ENCODE measurements around the gene LDB3.

The LDB3 gene

DNA sequence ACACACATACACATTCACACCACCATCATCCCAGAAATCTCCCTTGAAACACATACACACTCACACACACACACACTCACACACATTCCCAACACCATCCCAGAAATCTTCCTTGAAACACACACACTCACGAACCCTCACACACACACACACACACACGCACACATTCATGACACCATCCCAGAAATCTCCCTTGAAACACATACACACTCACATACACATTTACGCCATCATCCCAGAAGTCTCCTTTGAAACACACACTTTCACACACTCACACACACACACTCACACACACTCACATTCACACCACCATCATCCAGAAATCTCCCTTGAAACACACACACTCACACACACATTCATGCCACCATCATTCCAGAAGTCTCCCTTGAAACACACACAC is 14.3 kb upstream of the LDB3 start:
- TF ChIP-seq, protein P1, sequence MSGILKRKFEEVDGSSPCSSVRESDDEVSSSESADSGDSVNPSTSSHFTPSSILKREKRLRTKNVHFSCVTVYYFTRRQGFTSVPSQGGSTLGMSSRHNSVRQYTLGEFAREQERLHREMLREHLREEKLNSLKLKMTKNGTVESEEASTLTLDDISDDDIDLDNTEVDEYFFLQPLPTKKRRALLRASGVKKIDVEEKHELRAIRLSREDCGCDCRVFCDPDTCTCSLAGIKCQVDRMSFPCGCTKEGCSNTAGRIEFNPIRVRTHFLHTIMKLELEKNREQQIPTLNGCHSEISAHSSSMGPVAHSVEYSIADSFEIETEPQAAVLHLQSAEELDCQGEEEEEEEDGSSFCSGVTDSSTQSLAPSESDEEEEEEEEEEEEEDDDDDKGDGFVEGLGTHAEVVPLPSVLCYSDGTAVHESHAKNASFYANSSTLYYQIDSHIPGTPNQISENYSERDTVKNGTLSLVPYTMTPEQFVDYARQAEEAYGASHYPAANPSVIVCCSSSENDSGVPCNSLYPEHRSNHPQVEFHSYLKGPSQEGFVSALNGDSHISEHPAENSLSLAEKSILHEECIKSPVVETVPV (CRISPR knock-in tag; IDR thresholded peaks at IDR 0.05) = no peak
- TF ChIP-seq TOX (CRISPR knock-in tag; IDR thresholded peaks at IDR 0.05; ENCODE audit: borderline replicate concordance) (no peak), ESRRG (CRISPR knock-in tag; IDR thresholded peaks at IDR 0.05) (no peak), ZNF565 (CRISPR knock-in tag; conservative IDR thresholded peaks at IDR 0.05; ENCODE audit: low read depth) (no peak), TCF4 (CRISPR knock-in tag; IDR thresholded peaks at IDR 0.05; ENCODE audit: borderline replicate concordance) (no peak), ZNF70 (CRISPR knock-in tag; IDR thresholded peaks at IDR 0.05) (no peak), ARNTL (CRISPR knock-in tag; IDR thresholded peaks at IDR 0.05; ENCODE audit: borderline replicate concordance, low read depth) (no peak)
- TF ChIP-seq, protein P2, sequence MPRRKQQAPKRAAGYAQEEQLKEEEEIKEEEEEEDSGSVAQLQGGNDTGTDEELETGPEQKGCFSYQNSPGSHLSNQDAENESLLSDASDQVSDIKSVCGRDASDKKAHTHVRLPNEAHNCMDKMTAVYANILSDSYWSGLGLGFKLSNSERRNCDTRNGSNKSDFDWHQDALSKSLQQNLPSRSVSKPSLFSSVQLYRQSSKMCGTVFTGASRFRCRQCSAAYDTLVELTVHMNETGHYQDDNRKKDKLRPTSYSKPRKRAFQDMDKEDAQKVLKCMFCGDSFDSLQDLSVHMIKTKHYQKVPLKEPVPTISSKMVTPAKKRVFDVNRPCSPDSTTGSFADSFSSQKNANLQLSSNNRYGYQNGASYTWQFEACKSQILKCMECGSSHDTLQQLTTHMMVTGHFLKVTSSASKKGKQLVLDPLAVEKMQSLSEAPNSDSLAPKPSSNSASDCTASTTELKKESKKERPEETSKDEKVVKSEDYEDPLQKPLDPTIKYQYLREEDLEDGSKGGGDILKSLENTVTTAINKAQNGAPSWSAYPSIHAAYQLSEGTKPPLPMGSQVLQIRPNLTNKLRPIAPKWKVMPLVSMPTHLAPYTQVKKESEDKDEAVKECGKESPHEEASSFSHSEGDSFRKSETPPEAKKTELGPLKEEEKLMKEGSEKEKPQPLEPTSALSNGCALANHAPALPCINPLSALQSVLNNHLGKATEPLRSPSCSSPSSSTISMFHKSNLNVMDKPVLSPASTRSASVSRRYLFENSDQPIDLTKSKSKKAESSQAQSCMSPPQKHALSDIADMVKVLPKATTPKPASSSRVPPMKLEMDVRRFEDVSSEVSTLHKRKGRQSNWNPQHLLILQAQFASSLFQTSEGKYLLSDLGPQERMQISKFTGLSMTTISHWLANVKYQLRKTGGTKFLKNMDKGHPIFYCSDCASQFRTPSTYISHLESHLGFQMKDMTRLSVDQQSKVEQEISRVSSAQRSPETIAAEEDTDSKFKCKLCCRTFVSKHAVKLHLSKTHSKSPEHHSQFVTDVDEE (CRISPR knock-in tag; IDR thresholded peaks at IDR 0.05) = no peak
- ATAC-seq = no peak

DNA sequence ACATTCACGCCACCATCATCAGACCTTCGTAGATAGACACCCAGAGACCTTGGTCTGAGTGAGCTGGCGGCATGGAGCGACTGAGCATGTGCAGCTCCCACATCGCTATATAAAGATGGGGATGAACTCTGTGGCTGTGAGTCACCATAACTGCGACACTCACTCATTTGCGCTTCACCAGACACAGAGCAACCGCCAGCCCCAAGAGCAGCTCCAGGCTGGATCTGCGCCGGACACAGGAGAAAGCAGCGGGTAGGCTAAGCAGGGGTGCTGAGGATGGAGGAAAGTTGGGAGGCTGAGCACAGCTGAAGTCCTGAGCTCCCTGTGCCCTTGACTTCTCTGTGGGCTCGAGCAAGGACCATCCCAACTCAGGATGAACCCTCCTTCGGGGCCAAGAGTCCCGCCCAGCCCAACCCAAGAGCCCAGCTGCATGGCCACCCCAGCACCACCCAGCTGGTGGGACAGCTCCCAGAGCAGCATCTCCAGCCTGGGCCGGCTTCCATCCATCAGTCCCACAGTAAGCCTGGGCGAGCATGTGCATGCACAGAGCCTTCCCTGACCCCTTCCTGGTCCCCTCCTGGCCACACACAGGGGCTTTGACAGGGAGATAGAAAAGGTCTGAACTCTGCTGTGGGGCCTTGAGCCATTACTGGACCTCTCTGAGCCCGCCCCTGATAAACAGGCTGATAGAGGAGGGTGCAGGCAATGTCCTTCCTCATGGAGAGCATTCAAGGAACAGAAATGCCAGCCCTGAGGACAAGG is 13.7 kb upstream of the LDB3 start, which contains the start of gene OPN4:
Gene OPN4, plus strand, starts transcription at position 137 of the 762 bp plus-strand sequence. Its CDS starts 237 bp downstream, at position 374.
- ATAC-seq = peak; percentile 56
- TF ChIP-seq OSR1 (CRISPR knock-in tag; IDR thresholded peaks at IDR 0.05) (no peak), ISL1 (CRISPR knock-in tag; IDR thresholded peaks at IDR 0.05) (no peak), ZFP3 (CRISPR knock-in tag; IDR thresholded peaks at IDR 0.05) (no peak), CSDC2 (CRISPR knock-in tag; IDR thresholded peaks at IDR 0.05) (no peak), ZFP30 (CRISPR knock-in tag; IDR thresholded peaks at IDR 0.05) (no peak), SNAI2 (CRISPR knock-in tag; IDR thresholded peaks at IDR 0.05) (no peak), GLIS3 (CRISPR knock-in tag; IDR thresholded peaks at IDR 0.05) (no peak), ARNTL (CRISPR knock-in tag; IDR thresholded peaks at IDR 0.05; ENCODE audit: borderline replicate concordance, low read depth) (no peak)
- TF ChIP-seq, protein P3, sequence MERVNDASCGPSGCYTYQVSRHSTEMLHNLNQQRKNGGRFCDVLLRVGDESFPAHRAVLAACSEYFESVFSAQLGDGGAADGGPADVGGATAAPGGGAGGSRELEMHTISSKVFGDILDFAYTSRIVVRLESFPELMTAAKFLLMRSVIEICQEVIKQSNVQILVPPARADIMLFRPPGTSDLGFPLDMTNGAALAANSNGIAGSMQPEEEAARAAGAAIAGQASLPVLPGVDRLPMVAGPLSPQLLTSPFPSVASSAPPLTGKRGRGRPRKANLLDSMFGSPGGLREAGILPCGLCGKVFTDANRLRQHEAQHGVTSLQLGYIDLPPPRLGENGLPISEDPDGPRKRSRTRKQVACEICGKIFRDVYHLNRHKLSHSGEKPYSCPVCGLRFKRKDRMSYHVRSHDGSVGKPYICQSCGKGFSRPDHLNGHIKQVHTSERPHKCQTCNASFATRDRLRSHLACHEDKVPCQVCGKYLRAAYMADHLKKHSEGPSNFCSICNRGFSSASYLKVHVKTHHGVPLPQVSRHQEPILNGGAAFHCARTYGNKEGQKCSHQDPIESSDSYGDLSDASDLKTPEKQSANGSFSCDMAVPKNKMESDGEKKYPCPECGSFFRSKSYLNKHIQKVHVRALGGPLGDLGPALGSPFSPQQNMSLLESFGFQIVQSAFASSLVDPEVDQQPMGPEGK (CRISPR knock-in tag; IDR thresholded peaks at IDR 0.05; ENCODE audit: borderline replicate concordance) = no peak

DNA sequence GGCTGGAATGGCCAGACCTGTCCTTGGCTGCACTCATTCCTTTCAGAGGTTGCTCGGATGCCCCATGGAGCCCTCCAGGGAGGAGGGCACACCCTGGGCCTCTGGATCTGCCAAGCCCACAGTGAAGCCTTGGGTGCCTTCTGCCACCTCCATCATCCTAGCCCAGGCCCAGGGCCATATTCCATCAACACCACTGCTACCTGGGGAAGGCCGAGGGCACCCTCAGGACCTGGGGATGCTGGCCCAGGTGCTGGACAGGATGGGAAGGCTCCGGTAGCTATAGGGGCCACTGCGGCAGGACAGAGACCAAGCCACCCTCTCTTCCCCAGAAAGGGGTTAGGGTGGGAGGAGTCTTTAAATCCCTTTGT is 13.2 kb upstream of the LDB3 start:
- ATAC-seq = no peak
- TF ChIP-seq RARB (CRISPR knock-in tag; IDR thresholded peaks at IDR 0.05) = no peak
- TF ChIP-seq ZC3H10 (CRISPR knock-in tag; IDR thresholded peaks at IDR 0.05) = no peak
- TF ChIP-seq CSDC2 (CRISPR knock-in tag; IDR thresholded peaks at IDR 0.05) = no peak
- TF ChIP-seq ESRRG (CRISPR knock-in tag; IDR thresholded peaks at IDR 0.05) = no peak
- no peak for TF ChIP-seq ZNF8 (CRISPR knock-in tag; IDR thresholded peaks at IDR 0.05)
- TF ChIP-seq OSR1 (CRISPR knock-in tag; IDR thresholded peaks at IDR 0.05) = no peak
- no peak for TF ChIP-seq ZFP30 (CRISPR knock-in tag; IDR thresholded peaks at IDR 0.05)
- TF ChIP-seq SNAI2 (CRISPR knock-in tag; IDR thresholded peaks at IDR 0.05) = no peak
- TF ChIP-seq ISL1 (CRISPR knock-in tag; IDR thresholded peaks at IDR 0.05) = no peak

DNA sequence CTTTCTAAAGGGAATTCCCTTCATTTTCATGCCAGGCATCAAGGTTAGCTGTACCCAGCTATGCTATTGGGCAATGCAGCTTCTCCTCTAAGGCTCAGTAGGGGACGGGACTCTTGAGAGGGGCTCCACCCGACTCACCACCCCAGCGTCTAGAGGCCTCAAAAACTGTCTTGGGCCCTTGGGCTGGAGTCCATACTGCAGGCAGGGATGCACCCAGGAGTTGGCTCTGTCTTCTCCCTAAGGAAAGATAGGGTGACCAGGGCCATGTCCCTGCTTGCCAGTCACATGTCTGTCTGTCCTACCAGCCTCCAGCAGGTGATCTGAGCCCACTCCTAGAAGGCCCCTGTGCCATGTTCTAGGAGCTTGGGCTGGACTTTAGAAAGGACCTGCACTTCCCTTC is 12.7 kb upstream of the LDB3 start:
- no peak for ATAC-seq
- TF ChIP-seq ZFP3 (CRISPR knock-in tag; IDR thresholded peaks at IDR 0.05) = no peak
- no peak for TF ChIP-seq ZC3H10 (CRISPR knock-in tag; IDR thresholded peaks at IDR 0.05)
- TF ChIP-seq, protein P4, sequence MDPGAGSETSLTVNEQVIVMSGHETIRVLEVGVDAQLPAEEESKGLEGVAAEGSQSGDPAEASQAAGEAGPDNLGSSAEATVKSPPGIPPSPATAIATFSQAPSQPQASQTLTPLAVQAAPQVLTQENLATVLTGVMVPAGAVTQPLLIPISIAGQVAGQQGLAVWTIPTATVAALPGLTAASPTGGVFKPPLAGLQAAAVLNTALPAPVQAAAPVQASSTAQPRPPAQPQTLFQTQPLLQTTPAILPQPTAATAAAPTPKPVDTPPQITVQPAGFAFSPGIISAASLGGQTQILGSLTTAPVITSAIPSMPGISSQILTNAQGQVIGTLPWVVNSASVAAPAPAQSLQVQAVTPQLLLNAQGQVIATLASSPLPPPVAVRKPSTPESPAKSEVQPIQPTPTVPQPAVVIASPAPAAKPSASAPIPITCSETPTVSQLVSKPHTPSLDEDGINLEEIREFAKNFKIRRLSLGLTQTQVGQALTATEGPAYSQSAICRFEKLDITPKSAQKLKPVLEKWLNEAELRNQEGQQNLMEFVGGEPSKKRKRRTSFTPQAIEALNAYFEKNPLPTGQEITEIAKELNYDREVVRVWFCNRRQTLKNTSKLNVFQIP (CRISPR knock-in tag; IDR thresholded peaks at IDR 0.05; ENCODE audit: borderline replicate concordance, low read depth) = no peak
- TF ChIP-seq GLIS3 (CRISPR knock-in tag; IDR thresholded peaks at IDR 0.05) = no peak
- TF ChIP-seq TCF4 (CRISPR knock-in tag; IDR thresholded peaks at IDR 0.05; ENCODE audit: borderline replicate concordance) = no peak
- TF ChIP-seq ESRRG (CRISPR knock-in tag; IDR thresholded peaks at IDR 0.05) = no peak
- TF ChIP-seq, protein P1 (CRISPR knock-in tag; IDR thresholded peaks at IDR 0.05) = no peak
